Sigmoid colon (tissue), 7 donors: Measurements from ENCODE around the gene BBX. TPM values are rescaled to one million over a fixed set of nuclear protein-coding genes. Genes with fewer than 3 reads are reported as not detected.
A peak's percentile ranks its signal among the peaks of the same experiment; 100 is the strongest.

Source experiments
- DNase-seq: peaks from one replicate; pipeline ENCODE4 v3.0.0-alpha.2; 2019
- H3K27ac ChIP-seq, 4 donors: fragments of 200-600 bp; sonication (generic); one replicate each; pipeline ENCODE4 v1.5.1; 2016 to 2019; ENCODE audit warnings: mild to moderate bottlenecking in 1 of 4
- H3K27me3 ChIP-seq, 3 donors: fragments of 200-600 bp; sonication (generic); one replicate each; pipeline ENCODE4 v1.5.1; 2019; ENCODE audit warnings: mild to moderate bottlenecking in 1 of 3
- H3K36me3 ChIP-seq, 4 donors: fragments of 200-600 bp; sonication (generic); one replicate each; pipeline ENCODE4 v1.5.1; 2016 to 2019
- H3K4me1 ChIP-seq, 4 donors: fragments of 200-600 bp; sonication (generic); one replicate each; pipeline ENCODE4 v1.5.1; 2017 to 2019
- H3K4me3 ChIP-seq, 4 donors: fragments of 200-600 bp; sonication (generic); one replicate each; pipeline ENCODE4 v1.5.1; 2017 to 2019; ENCODE audit warnings: mild to moderate bottlenecking in 2 of 4, moderate library complexity in 1 of 4
- H3K9me3 ChIP-seq, 4 donors: fragments of 200-600 bp in 3 of 4; sonication (generic) in 3 of 4; one replicate each; pipeline versions ENCODE4 v1.5.1 to v1.6.1; 2013 to 2019
- CTCF ChIP-seq, 4 experiments: fragments of 450-650 bp in 3 of 4; fragments of 200-600 bp in 1 of 4; IDR thresholded peaks; one replicate each; pipeline ENCODE4 v1.5.1; 2016 to 2019; ENCODE audit warnings: antibody characterized with exemption in 4 of 4, mild to moderate bottlenecking in 3 of 4, moderate library complexity in 2 of 4
- EP300 ChIP-seq, 4 donors: sonication (generic); formaldehyde crosslinking; IDR thresholded peaks; one replicate each; pipeline ENCODE4 v1.6.1; 2017; ENCODE audit warnings: antibody characterized with exemption in 4 of 4
- POLR2A ChIP-seq, 2 donors: fragments of 450-650 bp; IDR thresholded peaks; one replicate each; pipeline ENCODE4 v1.6.1; 2016; ENCODE audit warnings: antibody characterized with exemption in 2 of 2, mild to moderate bottlenecking in 2 of 2, moderate library complexity in 2 of 2
- POLR2AphosphoS5 ChIP-seq, 4 donors: sonication (generic); formaldehyde crosslinking; IDR thresholded peaks; one replicate each; pipeline ENCODE4 v1.6.1; 2017; ENCODE audit warnings: antibody characterized with exemption in 4 of 4
- WGBS, 2 donors: extraction: QIAGEN DNeasy Blood & Tissue Kit; methylation state at CpG; one replicate each; pipeline ENCODE4 v1.1.7; 2013; 5-methylcytosine and 5-hydroxymethylcytosine counted together
- intact Hi-C: fragments of 100-400 bp; cut with DNase I; formaldehyde crosslinking; loops from one replicate; pipeline ENCODE4 v1.15.1; 2023
- polyA plus RNA-seq, 3 donors: library from polyadenylated mRNA; stranded (reverse); fragments of 200-250 nt; gene quantifications; one replicate each; pipeline ENCODE4 v1.2.3, GENCODE V29; 2013
- total RNA-seq, 4 donors: library from RNA; depleted of rRNA; stranded (reverse); fragments of >200 nt; gene quantifications; one replicate each; pipeline ENCODE4 v1.1.0, GENCODE V29; 2016
- donor health status: healthy with polysubstance abuse.
- donor health status: Bipolar disorder and iron deficiency.
- donor health status: healthy.

Gene BBX
- total and polyA plus RNA-seq, 7 donors = 3.0 to 93.3 (median 71.1) TPM

- Histone ChIP-seq H3K36me3 (peaks cover 0 to 5% (median 0%) of the 10 kb centered on the region in 4 donors), H3K9me3 (no peaks in the 10 kb centered on the region), H3K4me1 (no peaks in the 10 kb centered on the region), H3K27ac (no peak overlapping the region), H3K27me3 (no peaks in the 10 kb centered on the region), H3K4me3 (no peak overlapping the region)
- TF ChIP-seq POLR2AphosphoS5 (IDR thresholded peaks at IDR 0.05) = no peak
- no peak for TF ChIP-seq CTCF (IDR thresholded peaks at IDR 0.05)
- no peak for TF ChIP-seq EP300 (IDR thresholded peaks at IDR 0.05)
- TF ChIP-seq POLR2A (IDR thresholded peaks at IDR 0.05) = no peak
- no peak for DNase-seq
- WGBS, 2 donors = 58 to 63% methylated on average over 3 of the region's 3 CpGs
- intact Hi-C loops = no loop called here
These were observed 216.5 kb downstream of the BBX start for GRCh38 chr3:107739227-107739626.

GRCh38 chr3:107740992-107741896 lies 218.5 kb downstream of the BBX start:
- peaks cover 0 to 7% (median 0%) of the 10 kb centered on the region in 4 donors for H3K36me3 ChIP-seq
- intact Hi-C loops = loop anchor here (5.0 kb wide), 5 partner anchors 64 to 504 kb away; no protein-coding TSS in a partner anchor
- no peaks in the 10 kb centered on the region for H3K9me3 ChIP-seq
- no peak for DNase-seq
- no peak overlapping the region for H3K4me3 ChIP-seq
- 59 to 73% methylated on average over 6 of the region's 6 CpGs for WGBS, 2 donors
- TF ChIP-seq POLR2A (IDR thresholded peaks at IDR 0.05) (no peak), CTCF (IDR thresholded peaks at IDR 0.05) (peak in 3 of 4 experiments; percentile 32 to 47 (median 34))
- no peak overlapping the region for H3K27ac ChIP-seq
- H3K27me3 ChIP-seq = no peaks in the 10 kb centered on the region
- H3K4me1 ChIP-seq = no peaks in the 10 kb centered on the region

GRCh38 chr3:107745354-107745753 lies 222.6 kb downstream of the BBX start:
- Histone ChIP-seq H3K27ac (no peak overlapping the region), H3K4me3 (no peak overlapping the region), H3K36me3 (peaks cover 0 to 30% (median 0%) of the 10 kb centered on the region in 4 donors), H3K27me3 (no peaks in the 10 kb centered on the region), H3K9me3 (no peaks in the 10 kb centered on the region), H3K4me1 (no peaks in the 10 kb centered on the region)
- intact Hi-C loops = no loop called here
- 97 to 98% methylated on average over 4 of the region's 4 CpGs for WGBS, 2 donors
- no peak for DNase-seq
- TF ChIP-seq CTCF (IDR thresholded peaks at IDR 0.05) (no peak), POLR2AphosphoS5 (IDR thresholded peaks at IDR 0.05) (no peak), EP300 (IDR thresholded peaks at IDR 0.05) (no peak), POLR2A (IDR thresholded peaks at IDR 0.05) (no peak)

- Histone ChIP-seq H3K9me3 (no peaks in the 10 kb centered on the region), H3K4me3 (no peak overlapping the region), H3K36me3 (peaks cover 0 to 29% (median 3%) of the 10 kb centered on the region in 4 donors), H3K27me3 (no peaks in the 10 kb centered on the region), H3K27ac (no peak overlapping the region), H3K4me1 (no peaks in the 10 kb centered on the region)
- no peak for DNase-seq
- peak in 1 of 4 experiments; percentile 26 for TF ChIP-seq CTCF (IDR thresholded peaks at IDR 0.05)
- TF ChIP-seq POLR2AphosphoS5 (IDR thresholded peaks at IDR 0.05) = no peak
- 70 to 82% methylated on average over 3 of the region's 3 CpGs for WGBS, 2 donors
- intact Hi-C loops = no loop called here
These were observed 229.6 kb downstream of the BBX start for GRCh38 chr3:107752202-107752990.
